GM19467 (cell line): ENCODE results near the gene MANEAL.

Experiments
- ATAC-seq: cut with Tn5 transposase; IDR thresholded peaks from one replicate; pipeline ENCODE4 v1.9.1; 2021; ENCODE audit warnings: mild to moderate bottlenecking, moderate library complexity; ENCODE audit not compliant: unreplicated experiment

Gene MANEAL

DNA sequence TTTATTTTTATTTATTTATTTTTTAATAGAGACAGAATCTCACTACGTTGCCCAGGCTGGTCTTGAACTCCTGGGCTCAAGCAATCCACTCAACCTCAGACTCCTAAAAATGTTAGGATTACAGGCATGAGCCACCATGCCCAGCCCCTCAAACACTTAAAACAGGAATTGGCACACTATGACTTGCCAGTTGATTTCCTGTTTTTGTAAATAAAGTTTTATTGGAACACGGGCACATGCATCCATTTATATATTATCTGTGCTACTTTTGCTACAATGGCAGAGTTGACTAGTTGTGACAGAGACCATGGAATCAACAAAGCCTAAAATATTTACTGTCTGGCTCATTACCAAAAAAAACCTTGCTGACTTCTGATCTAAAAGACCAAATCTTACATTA is 30.4 kb downstream of the MANEAL start:
- ATAC-seq, result no peak

DNA sequence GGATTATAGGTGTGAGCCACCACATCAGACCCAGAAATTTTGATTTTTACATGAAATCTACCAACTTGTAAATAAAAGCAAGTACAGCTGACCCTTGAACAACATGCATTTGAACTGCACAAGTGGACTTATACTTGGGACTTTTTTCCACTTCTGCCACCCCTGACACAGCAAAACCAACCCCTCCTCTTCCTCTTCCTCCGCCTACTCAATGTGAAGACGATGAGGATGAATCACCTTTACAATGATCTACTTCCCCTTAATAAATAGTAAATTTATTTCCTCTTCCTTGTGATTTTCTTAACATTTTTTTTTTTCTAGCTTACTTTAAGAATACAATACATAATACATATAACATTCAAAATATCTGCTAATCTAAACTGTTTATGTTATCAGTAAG is 31.9 kb downstream of the MANEAL start:
- no peak for ATAC-seq

DNA sequence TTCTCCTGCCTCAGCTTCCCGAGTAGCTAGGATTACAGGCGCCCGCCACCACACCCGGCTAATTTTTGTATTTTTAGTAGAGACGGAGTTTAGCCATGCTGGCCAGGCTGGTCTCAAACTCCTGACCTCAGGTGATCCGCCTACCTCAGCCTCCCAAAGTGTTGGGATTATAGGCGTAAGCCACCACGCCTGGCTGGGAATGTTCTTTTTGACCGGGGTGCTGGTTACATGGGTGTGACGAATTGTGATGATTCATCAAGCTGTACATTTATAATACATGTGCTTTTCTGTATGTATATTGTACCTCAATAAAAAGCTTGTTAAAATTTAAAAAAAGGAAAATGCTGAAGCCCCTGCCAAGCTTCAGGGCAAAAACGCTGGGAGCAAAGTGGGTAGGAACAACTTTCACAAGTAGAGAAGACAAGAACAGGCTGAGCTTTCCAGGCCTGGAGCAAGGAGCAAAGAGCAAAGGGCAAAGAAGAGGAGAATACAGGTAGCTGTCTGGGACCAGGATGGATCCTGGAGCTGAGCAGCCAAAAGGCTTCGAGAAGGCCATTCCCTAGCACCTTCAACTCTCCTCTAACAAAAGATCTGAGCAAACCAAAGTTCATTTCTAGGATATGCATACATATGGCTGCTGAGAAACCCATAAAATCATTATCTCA is 34.9 kb downstream of the MANEAL start:
- no peak for ATAC-seq

DNA sequence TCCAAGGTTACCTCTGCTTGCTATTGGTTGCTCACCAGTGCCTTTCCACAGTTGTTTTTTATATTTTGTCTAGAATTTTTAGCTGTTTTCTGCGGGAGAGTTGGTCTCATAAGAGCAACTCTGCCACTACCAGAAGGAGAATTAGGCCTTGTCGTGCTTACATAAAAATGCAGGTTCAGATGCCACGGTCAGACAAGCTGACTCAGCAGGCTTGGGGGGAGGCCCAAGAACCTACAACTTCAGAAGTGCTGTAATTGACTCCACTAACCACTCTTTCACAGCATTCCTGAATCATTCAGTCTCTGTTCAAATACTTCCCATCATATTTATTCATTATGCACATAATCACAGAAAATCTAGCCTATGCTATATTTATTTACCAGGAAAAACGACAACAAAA is 37.5 kb downstream of the MANEAL start:
- ATAC-seq, result no peak

DNA sequence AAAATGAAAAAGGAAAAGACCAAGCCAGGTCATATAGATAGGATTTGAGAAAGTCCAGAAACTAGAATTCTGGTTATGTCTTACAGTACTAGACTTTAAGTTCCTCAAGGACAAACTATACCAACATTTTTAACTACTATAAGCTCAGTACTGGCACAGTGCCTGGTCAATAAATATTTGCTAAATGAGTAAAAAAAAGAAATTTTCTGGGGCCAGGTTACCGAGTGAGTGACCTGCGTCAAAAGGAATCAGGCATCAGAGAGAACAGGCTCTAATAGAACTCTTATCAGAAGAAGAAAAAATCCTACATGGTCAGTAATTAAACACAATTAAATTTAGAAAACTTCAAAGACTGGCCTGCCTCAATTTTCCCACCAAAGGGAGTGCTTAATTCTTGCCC is 38.2 kb downstream of the MANEAL start:
- no peak for ATAC-seq

DNA sequence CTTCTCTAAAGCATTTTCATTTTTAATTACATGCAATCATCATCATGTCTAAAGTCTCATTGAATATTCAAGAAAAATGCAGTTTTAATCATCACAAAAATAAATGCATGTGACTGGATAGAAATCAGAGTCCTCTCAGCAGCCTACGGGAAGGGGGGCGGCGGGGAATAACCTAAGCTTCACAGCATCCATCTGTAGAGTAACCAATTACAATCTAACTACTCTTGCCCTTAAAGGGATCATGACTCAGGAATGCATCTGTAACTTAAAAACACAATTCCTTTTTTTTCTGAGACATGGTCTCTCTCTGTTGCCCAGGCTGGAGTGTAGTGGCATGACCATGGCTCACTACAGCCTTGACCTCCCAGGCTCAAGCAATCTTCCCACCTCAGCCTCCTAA is 43.1 kb downstream of the MANEAL start:
- no peak for ATAC-seq

DNA sequence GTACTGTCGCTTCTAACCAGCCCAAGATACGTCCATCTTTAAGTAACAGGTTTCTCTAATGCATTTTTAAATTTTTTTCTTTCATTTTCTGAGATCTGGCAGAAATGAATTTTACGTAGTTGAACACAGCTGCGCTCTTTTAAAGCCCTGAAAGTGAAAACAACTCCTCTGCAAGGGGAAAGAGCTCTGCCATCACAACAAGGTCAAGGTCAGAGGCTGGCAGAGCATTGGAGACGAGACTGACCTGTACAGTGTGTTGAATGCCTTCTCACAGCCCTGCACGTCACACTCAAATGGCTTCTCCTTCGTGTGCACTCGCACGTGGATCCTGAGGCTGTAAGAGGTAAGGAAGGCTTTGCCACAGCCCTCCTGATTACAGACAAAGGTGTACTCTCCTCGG is 46.0 kb downstream of the MANEAL start:
- no peak for ATAC-seq

DNA sequence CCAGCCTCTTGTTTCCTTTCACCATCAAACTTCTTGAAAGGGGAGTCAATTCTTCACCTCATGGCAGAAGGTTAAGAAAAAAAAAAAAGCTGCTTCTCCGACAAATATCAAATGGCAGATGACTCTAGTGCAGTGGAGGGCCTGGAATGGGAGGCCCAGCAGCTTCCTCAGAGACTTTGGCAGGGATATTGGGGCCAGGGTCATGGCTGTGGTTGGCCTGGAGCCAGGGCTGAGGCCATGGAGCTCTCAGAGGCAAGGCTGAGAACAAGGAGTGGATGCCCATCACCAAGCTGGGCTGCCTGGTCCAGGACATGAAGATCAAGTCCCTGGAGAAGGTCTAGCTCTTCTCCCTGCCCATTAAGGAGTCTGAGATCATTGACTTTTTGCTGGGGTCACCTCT is 47.1 kb downstream of the MANEAL start:
- no peak for ATAC-seq

DNA sequence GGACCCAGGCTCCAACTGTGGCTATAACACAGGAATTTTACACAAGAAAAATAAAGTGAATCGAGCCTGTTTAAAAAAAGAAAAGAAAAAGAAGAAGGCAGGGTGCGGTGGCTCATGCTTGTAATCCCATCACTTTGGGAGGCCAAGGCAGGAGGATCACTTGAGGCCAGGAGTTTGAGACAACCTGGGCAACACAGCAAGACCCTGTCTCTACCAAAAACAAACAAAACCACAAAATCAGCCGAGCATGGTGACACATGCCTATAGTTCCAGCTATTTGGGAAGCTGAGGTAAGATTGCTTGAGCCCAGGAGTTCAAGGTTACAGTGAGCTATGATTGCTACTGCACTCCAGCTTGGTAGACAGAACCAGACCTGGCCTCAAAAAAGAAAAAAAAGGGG is 48.0 kb downstream of the MANEAL start:
- ATAC-seq, result no peak

DNA sequence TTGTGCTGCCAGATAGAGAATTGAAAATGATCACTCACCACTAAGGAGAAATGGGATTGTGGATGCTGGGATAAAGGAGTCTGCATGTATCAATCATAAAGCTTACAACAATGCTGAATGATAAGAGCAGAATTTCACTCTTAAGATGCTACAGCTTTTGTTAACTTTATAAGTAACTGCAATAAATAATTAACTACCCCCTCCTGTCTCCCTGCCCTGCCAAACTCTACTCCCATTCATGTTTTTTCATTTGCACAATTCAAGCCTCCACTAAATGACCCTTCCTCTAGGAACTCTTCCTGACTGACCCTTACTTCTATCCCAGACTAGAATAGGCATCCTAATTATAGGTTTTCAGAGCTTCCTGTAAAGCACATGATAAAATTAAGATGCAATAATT is 50.9 kb downstream of the MANEAL start:
- no peak for ATAC-seq

DNA sequence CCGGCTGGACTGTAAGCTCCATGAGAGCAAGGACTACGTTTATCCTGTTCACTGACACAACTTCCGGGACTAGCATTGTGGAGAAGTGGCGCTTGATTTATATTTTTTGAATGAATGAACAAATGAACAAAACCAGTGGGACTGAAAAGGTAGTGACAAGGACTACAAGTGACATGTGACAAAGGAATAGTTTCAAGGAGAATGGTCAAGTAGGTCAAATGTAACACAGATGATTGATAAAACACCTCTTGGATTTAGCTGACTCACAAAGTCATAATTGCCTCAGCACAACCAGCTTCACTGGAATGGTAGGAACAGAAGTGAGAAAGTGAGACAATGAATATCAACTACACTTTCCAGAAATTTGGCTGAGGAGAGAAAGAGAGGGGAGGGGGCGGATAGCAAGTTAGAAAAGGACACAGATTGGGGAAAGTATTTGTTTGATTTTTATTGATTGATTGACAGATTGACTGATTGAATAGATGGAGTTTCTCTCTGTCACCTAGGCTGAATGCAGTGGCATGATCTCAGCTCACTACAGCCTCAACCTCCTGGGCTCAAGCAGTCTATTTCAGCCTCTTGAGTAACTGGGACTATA is 51.5 kb downstream of the MANEAL start:
- no peak for ATAC-seq

DNA sequence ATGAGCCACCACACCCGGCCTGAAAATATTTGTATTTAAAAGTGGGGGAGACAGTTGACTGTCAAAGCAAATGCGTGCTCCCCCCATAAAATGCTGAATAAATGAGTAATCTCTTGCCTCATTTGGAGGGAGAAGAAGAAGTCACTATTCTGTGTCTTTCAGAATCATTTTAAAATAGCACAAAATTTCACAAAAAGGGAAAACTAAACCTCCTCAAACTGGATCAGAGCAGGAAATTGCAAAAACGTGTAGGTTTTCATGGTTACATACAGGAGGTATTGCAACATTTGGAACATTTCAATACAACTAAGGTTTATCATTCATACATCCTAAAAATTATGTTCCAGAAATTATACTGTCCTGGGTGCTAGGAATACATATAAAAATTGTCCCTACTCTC is 52.1 kb downstream of the MANEAL start:
- no peak for ATAC-seq

DNA sequence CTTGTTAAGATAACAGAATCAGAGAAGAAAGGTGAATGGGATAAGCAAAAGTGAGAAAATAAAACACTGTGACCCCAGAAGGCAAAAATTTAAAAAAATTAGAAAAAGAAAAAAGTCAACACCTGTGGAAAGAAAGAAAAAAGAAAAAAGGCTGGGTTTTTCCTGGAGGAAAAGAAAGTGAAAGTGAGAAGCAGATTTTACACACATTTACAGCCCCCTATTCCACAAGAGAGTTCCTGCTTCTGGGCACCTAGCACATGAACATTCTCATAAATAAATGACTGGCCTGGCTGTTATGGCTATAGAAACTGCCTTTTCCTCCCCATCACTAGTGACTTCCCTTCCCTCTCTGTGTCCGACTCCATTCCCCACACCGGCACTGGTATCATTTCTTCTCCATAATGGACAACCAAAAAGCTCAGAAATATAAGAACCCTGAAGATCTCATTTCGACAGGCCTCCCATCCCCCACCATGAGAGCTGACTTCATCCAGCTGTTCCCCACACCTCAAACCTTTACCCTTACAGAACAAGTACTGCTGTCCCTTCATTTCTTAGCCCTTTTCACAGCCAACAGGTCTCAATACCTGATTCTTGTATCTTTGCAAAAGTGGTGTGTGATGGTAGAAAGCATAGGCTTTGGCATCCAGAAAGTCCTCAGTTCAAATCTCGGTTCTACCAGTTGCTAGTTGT is 53.1 kb downstream of the MANEAL start:
- no peak for ATAC-seq

DNA sequence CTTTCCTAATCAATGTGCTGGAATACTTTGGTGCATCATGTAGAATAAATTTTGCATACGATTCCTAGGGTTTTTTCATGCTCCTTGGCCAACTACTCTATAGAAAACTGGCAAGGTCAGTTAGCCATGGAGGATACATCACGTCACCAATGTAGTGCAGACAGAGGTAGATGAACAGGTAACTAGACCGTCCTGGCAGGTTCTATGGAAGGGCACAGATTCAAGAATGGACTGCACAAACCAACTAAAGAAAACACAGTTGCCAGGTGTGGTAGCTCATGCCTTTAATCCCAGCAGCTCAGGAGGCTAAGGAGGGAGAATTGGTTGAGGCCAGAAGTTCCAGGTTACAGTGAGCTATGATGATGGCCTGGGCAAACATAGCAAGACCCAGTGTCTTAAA is 55.8 kb downstream of the MANEAL start:
- ATAC-seq, result no peak

DNA sequence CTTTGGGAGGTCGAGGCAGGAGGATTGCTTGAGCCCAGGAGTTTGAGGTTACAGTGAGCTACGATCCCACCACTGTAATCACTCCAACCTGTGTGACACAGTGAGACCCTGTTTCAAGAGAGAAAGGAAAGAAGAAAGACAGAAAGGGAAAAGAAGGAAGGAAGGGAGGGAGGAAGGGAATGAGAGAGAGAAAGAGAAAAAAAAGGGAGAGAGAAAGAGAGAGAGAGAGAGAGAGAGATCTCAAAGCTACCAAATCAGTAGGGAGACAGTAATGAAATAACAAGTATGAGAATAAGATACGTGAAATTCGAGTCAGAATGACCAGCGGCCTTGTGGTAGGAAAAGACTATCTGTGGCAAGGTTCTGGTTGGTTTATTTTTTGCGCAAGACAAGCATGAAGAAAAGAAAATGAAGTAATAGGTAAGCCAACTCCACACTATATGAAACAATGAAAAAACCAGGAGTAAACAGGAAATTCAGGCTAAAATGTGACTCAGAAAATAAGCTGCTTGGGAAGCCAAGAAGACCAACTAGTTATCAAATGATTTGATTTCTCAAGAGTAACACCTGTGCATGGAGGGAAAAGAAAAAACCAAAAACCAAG is 56.8 kb downstream of the MANEAL start:
- no peak for ATAC-seq
